DMS153 treated with DMSO at 0.1 percent for 48 hours (cell line): ENCODE measurements around the gene FANCC.

Source experiments
- DNase-seq: peaks from one replicate; lab custom pipeline; 2025; ENCODE audit not compliant: unreplicated experiment; lab: John Stamatoyannopoulos, UW

The FANCC gene

GRCh38 chr9:95150903-95151302 is 166.6 kb downstream of the FANCC start:
- peak; percentile 84 for DNase-seq

- DNase-seq: no peak
Measured at GRCh38 chr9:95148208-95148520, 169.3 kb downstream of the FANCC start.

GRCh38 chr9:95147452-95148207 is 169.9 kb downstream of the FANCC start:
- DNase-seq: no peak

DNA sequence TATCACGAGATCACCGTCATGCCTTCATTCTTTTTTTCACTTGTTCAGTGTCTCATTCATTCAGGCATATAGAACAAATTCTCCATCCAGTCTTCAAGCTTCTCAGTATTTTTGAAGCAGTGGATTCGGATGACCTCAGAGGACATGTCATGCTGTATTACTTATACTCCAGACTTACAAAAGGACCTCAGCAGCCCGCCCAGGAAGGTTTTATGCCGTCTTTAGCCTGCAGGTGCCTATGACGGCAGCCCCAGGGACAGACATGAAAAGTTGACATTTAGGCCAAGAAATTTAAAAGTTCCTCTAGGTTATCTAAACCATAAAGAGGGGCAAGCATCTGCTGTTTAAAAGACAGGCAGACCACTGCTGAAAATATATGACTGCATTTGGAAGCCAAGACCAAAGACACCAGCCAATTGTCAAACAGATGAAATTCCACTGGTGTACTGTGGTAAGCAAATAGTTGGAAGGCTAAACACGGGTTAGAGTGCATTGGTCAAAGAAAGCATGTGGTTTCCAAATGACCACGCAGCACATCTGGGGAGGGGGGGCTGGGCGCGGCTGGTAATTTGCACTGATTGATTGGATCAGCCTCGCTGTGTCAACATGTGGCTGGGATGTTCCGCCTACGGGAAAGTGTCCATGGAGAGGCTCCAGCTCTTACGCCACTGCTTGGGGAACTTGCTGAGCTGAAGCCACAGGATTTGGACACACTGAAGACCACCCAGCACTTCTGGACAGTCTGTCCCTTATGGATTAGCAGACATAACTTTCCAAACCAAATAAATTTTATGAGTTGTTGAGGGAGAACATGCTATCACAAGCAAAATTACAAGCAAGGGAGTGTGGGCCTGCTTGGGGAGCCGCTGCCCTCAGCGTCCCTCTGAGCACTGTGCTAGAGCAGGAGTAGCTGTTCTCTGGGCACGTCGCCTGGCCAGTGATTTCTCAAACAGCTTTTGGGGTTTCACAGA is 173.6 kb downstream of the FANCC start:
- no peak for DNase-seq

DNA sequence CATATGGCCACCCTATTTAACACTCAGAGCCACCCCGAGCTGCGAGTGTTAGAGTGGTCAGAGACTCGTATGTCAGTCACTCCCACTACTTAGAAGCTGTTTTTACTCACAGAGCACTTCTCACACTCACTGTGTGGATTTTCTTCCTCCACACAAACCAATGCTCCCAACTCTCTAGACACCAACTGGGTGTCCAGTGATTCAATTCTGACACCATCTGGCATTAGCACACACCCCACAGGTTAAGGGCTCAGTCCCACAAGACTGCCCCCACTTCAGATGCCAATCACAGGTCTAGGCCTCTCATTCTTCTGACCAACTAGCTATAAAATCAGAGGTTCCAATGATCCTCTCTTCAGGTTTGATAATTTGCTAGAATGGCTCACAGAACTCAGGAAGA is 174.8 kb downstream of the FANCC start:
- no peak for DNase-seq

DNA sequence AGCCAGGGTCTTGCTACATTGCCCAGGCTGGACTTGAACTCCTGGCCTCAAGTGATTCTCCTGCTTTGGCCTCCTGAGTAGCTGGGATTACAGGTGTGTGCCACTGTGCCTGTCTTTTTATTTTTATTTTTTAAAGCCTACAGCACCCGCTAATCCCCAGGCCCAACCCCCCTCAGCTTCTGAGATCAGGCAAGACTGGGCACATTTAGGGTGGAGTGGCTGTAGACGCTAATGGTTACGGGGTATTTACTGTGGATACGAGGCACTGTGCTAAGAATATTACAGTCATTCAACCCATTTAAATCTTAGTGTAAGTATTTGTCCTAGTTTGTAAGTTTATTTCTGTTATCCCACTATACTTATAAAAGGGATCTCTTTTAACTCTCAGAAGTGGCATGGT is 175.2 kb downstream of the FANCC start:
- DNase-seq: no peak

- no peak for DNase-seq
Measured at GRCh38 chr9:95140821-95141220, 176.7 kb downstream of the FANCC start.

- no peak for DNase-seq
Measured at GRCh38 chr9:95139126-95139525, 178.4 kb downstream of the FANCC start.

DNA sequence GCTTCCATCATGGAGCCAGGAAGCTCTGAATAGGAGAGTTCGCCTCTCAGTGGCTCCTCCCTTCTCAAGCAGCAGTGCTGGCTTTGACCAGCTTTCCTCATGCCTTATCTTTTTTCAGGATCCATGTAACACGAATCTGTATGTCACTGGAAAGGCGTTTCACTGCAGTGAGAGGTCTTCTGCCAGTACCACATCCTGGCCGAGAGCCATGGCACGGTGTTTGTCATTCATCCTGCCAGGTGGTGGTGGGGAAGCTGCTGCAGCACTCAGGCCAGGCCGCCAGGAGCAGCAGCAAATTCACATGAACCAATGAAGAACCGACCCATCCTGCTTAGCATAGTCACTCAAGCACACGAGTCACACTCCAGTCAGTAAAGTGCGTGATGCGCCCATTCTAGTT is 179.0 kb downstream of the FANCC start:
- DNase-seq: peak; percentile 88

GRCh38 chr9:95137587-95138145 is 179.8 kb downstream of the FANCC start:
- DNase-seq: peak; percentile 59

DNA sequence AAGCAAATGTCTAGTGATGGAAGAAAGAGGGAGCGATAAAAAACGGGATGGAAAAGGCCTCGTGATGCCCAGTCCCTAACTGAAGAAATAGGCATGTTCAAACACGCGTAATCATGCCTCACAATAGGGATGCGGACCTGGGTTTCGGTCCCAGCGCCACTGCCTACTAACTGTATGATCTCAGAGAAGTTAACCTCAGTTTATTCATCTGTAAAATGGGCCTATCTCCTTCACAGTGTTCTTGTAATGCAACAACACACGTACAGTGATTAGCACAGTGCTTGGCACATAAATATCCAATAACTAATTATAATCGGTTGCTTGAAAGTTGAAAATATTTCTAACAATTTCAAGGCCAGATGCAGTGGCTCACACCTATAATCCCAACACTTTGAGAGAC is 181.8 kb downstream of the FANCC start:
- no peak for DNase-seq

DNA sequence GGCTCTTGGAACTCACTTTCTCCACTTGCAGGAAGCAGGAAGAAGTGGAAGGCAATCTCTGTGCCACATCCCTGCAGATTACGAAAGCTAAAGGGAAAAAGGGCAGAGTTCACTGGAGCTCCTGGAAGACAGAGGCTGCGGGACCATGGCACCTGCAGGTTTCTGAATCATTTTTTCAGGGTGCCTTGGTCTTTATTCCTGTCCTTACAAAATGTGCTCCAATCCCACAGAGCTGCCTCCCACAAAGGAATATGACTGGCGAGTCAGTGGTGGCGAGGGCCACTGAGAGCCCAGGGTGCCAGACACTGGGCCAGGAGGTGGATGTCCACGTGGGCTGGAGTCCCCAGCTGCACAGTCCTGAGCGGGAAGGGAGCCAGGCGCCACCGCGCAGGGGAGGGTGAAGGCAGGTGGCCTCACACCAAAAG is 183.0 kb downstream of the FANCC start:
- DNase-seq: no peak

GRCh38 chr9:95133325-95133705 is 184.2 kb downstream of the FANCC start:
- DNase-seq: no peak

DNA sequence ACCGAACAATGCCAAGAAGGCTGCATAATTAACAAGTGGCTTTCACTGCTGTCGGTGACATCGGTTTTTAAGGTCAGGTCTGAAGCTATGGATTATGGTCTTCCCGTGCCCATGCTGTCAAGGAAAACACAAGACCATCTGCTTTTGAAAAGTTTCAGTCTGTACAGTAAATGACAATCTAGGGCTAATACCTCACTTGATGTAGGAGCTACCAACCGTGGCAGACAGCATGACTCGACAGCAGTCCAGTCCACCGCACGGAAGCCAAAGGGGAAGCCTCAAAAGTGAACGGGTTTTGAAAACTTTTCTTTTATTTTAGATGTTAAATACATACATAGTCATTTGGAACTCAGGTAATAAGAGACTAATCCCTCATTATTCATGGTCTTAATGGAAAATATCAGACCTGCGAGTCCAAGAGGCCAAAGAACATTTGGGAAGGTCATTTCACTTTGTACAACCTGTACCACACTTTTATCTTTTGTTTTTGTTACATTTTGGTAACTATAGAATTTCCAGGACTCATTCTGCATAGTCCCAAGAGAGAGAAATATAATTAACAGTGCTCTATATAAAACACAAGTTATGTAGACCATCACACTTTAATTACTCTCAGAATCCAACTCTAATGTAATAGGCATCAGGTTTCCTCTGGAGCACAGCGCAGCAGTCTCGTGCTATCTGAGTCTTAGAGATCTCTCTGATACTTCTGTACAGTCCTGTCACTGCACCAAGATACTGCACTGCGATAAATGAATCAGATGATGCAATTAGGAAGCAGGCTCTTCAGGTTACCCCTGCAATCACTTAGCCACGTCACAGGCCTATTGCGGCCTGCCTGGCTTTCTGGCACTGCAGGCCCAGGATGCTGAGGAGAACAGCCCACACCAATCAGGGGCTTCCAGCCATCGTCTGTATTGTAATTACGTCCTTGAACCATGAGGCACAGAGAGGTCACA is 184.9 kb downstream of the FANCC start:
- DNase-seq: no peak

- peak; percentile 55 for DNase-seq
Measured at GRCh38 chr9:95131023-95131943, 186.2 kb downstream of the FANCC start.

DNA sequence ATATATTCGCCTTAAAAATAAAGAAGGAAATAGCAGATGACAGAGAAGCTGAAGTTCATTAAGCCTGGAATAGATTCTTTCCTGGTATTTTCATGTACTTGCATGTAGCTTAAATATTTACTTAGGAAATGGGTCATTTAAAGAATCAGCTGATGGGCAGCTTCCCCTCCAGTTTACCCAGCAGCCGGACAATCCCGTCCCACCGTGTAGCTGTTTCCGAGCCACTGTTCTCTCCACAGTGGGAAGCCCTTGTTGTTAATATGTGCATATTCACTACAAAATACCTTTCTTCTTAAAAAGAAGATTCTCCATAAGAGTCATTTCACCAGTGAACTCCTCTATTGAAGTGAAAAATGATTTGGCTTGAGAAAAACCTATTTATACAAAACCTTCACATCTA is 187.0 kb downstream of the FANCC start:
- DNase-seq: no peak

- peak; percentile 44 for DNase-seq
Measured at GRCh38 chr9:95129476-95130291, 187.8 kb downstream of the FANCC start.

- no peak for DNase-seq
Measured at GRCh38 chr9:95128177-95128524, 189.4 kb downstream of the FANCC start.
